ENCODE measurements around the gene KRTAP5-8.
"Not testable (repeated sequence)": the region's sequence is repeated elsewhere in the genome, so short reads cannot be mapped to it uniquely, and the experiment has no call there.

KRTAP5-8 gene

GRCh38 chr11:71537977-71538665 lies at the start of gene KRTAP5-8:
KRTAP5-8 (plus strand) TSS chr11:71538025; CDS start chr11:71538056, 31 bp downstream.
- ATAC-seq, H3K9me3 Mint-ChIP-seq, H3K4me1 Mint-ChIP-seq, H3K4me3 Mint-ChIP-seq, H3K36me3 Mint-ChIP-seq, H3K27ac Mint-ChIP-seq: not testable (repeated sequence)
- H3K27me3 Mint-ChIP-seq = peaks cover 67% of the 10 kb centered on the region

- H3K36me3 Mint-ChIP-seq = peaks cover 86% of the 10 kb centered on the region
- H3K27me3 Mint-ChIP-seq = no peaks in the 10 kb centered on the region
- peaks cover 21% of the 10 kb centered on the region for H3K4me1 Mint-ChIP-seq
- peak overlapping the region; percentile 73 for H3K27ac Mint-ChIP-seq
- ATAC-seq = peak; percentile 31
- no peaks in the 10 kb centered on the region for H3K9me3 Mint-ChIP-seq
- no peak overlapping the region for H3K4me3 Mint-ChIP-seq
These were observed 49.0 kb upstream of the KRTAP5-8 start for GRCh38 chr11:71488681-71489270.

- Mint-ChIP-seq H3K27me3 (no peaks in the 10 kb centered on the region), H3K4me3 (no peak overlapping the region), H3K36me3 (peaks cover 85% of the 10 kb centered on the region), H3K27ac (peak overlapping the region; percentile 73), H3K4me1 (peaks cover 21% of the 10 kb centered on the region), H3K9me3 (no peaks in the 10 kb centered on the region)
- peak; percentile 80 for ATAC-seq
These were observed 48.3 kb upstream of the KRTAP5-8 start for GRCh38 chr11:71489311-71490043.

GRCh38 chr11:71490044-71490730 lies 47.6 kb upstream of the KRTAP5-8 start:
- Mint-ChIP-seq H3K27ac (no peak overlapping the region), H3K27me3 (no peaks in the 10 kb centered on the region), H3K9me3 (no peaks in the 10 kb centered on the region), H3K36me3 (peaks cover 85% of the 10 kb centered on the region), H3K4me3 (no peak overlapping the region), H3K4me1 (peaks cover 21% of the 10 kb centered on the region)
- no peak for ATAC-seq

- peaks cover 85% of the 10 kb centered on the region for H3K36me3 Mint-ChIP-seq
- peaks cover 21% of the 10 kb centered on the region for H3K4me1 Mint-ChIP-seq
- H3K27ac Mint-ChIP-seq = no peak overlapping the region
- H3K9me3 Mint-ChIP-seq = no peaks in the 10 kb centered on the region
- no peaks in the 10 kb centered on the region for H3K27me3 Mint-ChIP-seq
- ATAC-seq = no peak
- no peak overlapping the region for H3K4me3 Mint-ChIP-seq
These were observed 47.0 kb upstream of the KRTAP5-8 start for GRCh38 chr11:71490731-71491390.

GRCh38 chr11:71491531-71491930 lies 46.3 kb upstream of the KRTAP5-8 start:
- H3K27ac Mint-ChIP-seq = no peak overlapping the region
- no peaks in the 10 kb centered on the region for H3K27me3 Mint-ChIP-seq
- ATAC-seq = no peak
- H3K36me3 Mint-ChIP-seq = peaks cover 85% of the 10 kb centered on the region
- peaks cover 21% of the 10 kb centered on the region for H3K4me1 Mint-ChIP-seq
- H3K9me3 Mint-ChIP-seq = no peaks in the 10 kb centered on the region
- H3K4me3 Mint-ChIP-seq = no peak overlapping the region

GRCh38 chr11:71491940-71492339 lies 45.9 kb upstream of the KRTAP5-8 start:
- ATAC-seq = no peak

GRCh38 chr11:71495286-71496230 lies 42.3 kb upstream of the KRTAP5-8 start:
- Mint-ChIP-seq H3K4me1 (no peaks in the 10 kb centered on the region), H3K4me3 (no peak overlapping the region), H3K27me3 (no peaks in the 10 kb centered on the region), H3K9me3 (no peaks in the 10 kb centered on the region), H3K36me3 (peaks cover 88% of the 10 kb centered on the region), H3K27ac (no peak overlapping the region)
- no peak for ATAC-seq

More at GRCh38 chr11:71491940-71492339, 45.9 kb upstream of the KRTAP5-8 start:
- Mint-ChIP-seq H3K4me1 (peaks cover 21% of the 10 kb centered on the region), H3K9me3 (no peaks in the 10 kb centered on the region), H3K36me3 (peaks cover 85% of the 10 kb centered on the region), H3K4me3 (no peak overlapping the region), H3K27ac (no peak overlapping the region), H3K27me3 (no peaks in the 10 kb centered on the region)

- peaks cover 88% of the 10 kb centered on the region for H3K36me3 Mint-ChIP-seq
- no peaks in the 10 kb centered on the region for H3K9me3 Mint-ChIP-seq
- H3K27ac Mint-ChIP-seq = peak overlapping the region; percentile 28
- no peaks in the 10 kb centered on the region for H3K27me3 Mint-ChIP-seq
- H3K4me3 Mint-ChIP-seq = no peak overlapping the region
- no peak for ATAC-seq
- H3K4me1 Mint-ChIP-seq = no peaks in the 10 kb centered on the region
These were observed 41.4 kb upstream of the KRTAP5-8 start for GRCh38 chr11:71496421-71496820.

- Mint-ChIP-seq H3K36me3 (peaks cover 92% of the 10 kb centered on the region), H3K27ac (no peak overlapping the region), H3K27me3 (no peaks in the 10 kb centered on the region), H3K9me3 (no peaks in the 10 kb centered on the region), H3K4me3 (no peak overlapping the region), H3K4me1 (no peaks in the 10 kb centered on the region)
- ATAC-seq = no peak
These were observed 39.7 kb upstream of the KRTAP5-8 start for GRCh38 chr11:71498091-71498490.

GRCh38 chr11:71499125-71499524 lies 38.7 kb upstream of the KRTAP5-8 start:
- no peaks in the 10 kb centered on the region for H3K9me3 Mint-ChIP-seq
- no peak for ATAC-seq
- no peaks in the 10 kb centered on the region for H3K4me1 Mint-ChIP-seq
- no peak overlapping the region for H3K27ac Mint-ChIP-seq
- no peak overlapping the region for H3K4me3 Mint-ChIP-seq
- H3K27me3 Mint-ChIP-seq = no peaks in the 10 kb centered on the region
- peaks cover 99% of the 10 kb centered on the region for H3K36me3 Mint-ChIP-seq

- Mint-ChIP-seq H3K4me1 (no peaks in the 10 kb centered on the region), H3K4me3 (no peak overlapping the region), H3K27me3 (no peaks in the 10 kb centered on the region), H3K36me3 (peaks cover 99% of the 10 kb centered on the region), H3K9me3 (no peaks in the 10 kb centered on the region), H3K27ac (no peak overlapping the region)
- no peak for ATAC-seq
These were observed 38.3 kb upstream of the KRTAP5-8 start for GRCh38 chr11:71499546-71499945.

GRCh38 chr11:71500601-71501021 lies 37.2 kb upstream of the KRTAP5-8 start:
- Mint-ChIP-seq H3K36me3 (peaks cover 97% of the 10 kb centered on the region), H3K4me3 (no peak overlapping the region), H3K4me1 (no peaks in the 10 kb centered on the region), H3K27ac (no peak overlapping the region), H3K27me3 (no peaks in the 10 kb centered on the region), H3K9me3 (peaks cover 2% of the 10 kb centered on the region)
- ATAC-seq = no peak
